AML-193 (cell line): ENCODE data around the gene VPS39.
A peak's percentile ranks its signal among the peaks of the same experiment; 100 is the strongest.

Source experiments
- DNase-seq, 2 experiments: peaks; one replicate each; lab custom pipeline; 2025; lab: John Stamatoyannopoulos, UW

The VPS39 gene

DNA sequence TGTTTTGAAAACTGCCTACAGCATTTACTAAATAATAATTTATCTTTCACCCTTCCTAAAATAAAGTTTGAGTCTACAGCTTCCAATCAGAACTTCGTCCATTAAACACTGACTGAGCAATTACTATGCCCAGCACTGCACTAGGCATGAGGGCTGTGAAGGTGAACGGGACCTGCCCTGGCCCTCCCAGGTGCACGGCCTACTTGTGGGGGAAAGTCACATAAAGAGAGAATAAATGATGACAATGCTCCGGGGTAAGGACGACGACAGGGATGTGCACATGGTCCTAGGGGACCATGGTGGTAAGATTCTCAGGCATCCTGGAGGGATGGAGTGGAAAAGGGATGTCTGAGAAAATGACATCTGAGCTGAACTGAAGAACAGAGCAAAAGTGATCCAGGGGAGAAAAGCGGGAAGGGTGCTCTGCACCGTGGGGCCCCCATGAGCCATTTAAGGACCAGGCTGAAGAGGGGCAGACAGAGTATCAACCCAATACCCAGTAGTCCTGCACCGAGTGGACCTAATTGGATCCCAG is 63.2 kb downstream of the VPS39 start:
- DNase-seq, result no peak

- no peak for DNase-seq
These were observed 64.1 kb downstream of the VPS39 start for GRCh38 chr15:42143866-42144625.

- DNase-seq, result no peak
These were observed 64.7 kb downstream of the VPS39 start for GRCh38 chr15:42143356-42143755.

DNA sequence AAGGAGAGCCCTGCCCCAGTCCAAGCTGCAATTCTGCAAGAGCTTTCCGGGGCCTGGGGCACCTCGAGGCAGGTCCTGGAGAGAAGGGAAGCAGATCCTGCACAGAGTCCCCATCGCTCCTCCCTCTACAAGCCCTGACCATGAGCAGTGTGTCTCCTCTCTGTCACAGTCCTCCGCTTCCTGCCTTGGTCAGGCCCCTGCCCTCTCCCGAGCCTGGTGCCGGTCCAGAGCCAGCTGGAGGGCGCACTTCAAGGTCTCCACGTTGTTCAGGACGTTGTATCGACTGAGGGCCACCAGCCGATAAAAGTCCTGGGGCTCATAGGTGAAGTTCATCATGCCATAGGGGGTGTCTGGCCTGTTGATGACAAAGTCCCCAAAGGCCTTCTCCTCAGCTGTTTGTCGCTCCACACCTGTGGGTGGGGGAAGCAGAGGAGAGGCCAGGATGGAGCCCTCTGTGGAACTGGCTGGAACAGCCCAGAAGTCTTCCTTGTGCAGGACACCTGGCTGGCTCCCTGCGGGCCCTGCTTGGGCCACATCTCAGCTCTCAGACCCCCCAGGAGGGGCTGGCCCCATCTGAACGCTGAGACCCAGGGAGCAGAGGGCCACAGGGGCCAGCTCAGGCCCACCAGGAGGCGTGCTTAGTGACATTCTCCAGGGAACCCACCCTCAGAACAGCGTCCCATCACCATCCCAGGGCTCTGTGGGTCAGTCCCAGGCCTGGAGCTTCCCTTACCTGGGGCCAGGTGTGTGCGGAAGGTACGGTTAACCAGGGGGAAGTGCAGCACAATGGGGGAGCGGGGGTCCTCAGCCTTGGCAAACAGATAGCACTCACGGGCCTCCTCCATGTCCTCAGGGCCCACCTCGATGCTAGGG is 66.1 kb downstream of the VPS39 start:
- no peak for DNase-seq

DNA sequence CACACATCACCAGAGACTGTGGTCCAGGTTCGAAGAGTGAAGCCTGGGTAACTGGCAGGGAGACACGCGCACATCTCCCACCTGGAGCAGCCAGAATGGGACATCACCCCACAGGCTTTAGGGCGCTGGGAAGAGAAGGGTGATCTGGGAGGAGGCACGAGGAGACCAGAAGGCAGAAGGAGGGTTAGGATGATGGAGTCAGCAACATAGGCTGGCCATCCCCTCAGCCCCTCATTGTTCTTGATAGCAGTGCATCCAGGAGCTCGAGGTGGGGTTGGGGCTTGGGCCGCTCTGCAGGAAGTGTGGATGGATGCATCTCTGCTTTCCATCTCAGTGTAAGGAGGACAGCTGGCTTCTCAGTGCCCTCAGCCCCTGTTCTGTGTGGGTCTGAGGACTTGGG is 66.9 kb downstream of the VPS39 start:
- DNase-seq, result no peak

- DNase-seq, result no peak
These were observed 67.6 kb downstream of the VPS39 start for GRCh38 chr15:42140383-42141070.

GRCh38 chr15:42139596-42139995 is 68.5 kb downstream of the VPS39 start:
- no peak for DNase-seq

DNA sequence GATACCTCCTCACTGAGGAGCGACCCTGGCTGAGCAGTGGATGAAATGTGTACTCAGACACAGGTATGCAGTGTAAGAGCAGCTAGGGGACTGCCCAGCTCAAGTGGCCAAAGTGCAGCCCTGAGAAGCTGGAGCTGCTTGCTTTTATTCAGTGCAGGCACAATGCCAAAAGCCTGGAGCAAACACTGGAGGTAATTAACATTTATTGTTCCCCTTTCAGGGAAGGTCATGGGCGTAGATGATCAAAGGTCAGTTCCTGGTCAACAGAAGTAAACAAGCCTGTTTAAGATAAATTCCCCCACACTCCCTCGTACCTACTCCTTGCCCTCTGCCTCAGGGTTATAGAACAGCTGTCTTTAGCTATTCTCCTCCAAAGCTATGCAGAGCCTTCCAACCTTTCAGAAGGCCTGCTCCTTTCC is 69.1 kb downstream of the VPS39 start:
- DNase-seq, result no peak

- DNase-seq, result no peak
These were observed 69.7 kb downstream of the VPS39 start for GRCh38 chr15:42138411-42138810.

- DNase-seq, result peak; percentile 63 to 70
These were observed 70.4 kb downstream of the VPS39 start for GRCh38 chr15:42137461-42138261.

DNA sequence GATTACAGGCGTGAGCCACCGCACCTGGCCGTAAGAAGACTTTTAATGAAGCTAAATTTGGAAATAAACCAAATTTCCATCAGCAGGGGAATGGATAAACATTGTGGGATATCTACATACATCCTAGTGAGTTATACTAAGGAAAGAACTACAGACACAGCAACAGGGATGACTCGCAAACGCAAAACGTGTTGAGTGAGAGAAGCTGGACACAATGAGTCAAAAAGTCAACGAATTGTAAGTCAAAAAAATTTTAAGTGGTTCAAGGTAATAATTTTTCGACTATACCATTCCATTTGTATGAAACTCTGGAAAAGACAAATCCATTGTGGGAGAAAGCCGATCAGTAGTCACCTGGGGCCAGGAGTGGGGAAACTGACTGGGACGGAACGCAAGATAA is 71.6 kb downstream of the VPS39 start:
- no peak for DNase-seq

DNA sequence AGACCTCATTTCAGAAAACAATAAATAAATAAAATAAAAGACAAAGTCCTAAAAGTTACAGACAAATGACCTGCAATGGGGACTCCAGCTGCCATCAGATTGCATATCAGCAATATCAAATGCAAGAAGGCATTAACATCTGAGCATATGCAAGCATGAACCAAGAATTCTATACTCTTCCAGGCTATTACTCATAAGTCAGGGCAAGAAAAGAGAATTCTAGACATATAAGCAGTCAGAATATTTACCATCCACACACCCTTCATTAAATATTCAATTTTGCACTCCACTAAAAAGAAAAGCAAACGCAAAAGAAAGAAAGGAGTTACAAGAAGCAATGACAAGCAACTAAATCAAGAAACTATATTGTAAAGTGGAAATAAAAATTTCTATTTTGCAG is 72.8 kb downstream of the VPS39 start:
- DNase-seq, result no peak

DNA sequence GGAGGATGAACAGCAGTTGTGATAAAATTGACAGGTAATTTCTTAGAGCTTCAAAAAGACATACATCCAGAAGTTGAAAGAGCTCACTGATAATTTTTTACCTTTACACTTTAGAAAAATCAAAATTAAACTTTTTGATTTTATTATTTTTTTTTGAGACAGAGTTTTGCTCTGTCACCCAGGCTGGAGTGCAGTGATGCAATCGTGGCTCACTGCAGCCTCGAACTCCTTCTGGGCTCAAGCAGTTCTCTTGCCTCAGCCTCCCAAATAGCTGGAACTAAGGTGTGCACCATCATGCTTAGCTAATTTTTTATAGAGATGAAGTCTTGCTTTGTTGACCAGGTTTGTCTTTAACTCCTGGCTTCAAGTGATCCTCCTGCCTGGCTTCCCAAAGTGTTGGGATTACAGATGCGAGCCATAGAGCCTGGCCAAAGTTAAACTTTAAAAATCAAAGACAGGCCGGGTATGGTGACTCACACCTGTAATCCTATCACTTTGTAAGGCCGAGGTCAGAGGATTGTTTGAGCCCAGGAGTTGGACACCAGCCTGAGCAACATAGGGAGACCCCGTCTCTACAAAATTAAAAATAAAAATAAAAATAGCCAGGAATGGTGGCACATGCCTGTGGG is 73.4 kb downstream of the VPS39 start:
- DNase-seq, result no peak

GRCh38 chr15:42133886-42134502 is 74.1 kb downstream of the VPS39 start:
- DNase-seq, result peak; percentile 39 to 61

DNA sequence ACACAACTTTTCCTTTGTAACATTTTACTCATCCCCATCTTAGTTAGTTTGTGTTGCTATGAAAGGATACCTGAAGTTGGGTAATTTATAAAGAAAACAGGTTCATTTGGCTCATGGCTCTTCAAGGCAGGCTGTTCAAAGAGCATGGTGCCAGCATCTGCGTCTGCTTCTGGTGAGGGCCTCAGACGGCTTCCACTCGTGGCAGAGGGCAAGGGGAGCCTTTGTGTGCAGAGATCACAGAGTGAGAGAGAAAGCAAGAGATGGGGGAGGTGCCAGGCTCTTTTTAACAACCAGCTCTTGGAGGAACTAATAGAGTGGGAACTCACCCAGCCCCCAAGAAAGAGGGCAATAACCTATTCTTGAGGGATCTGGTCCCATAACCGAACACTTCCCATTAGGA is 74.7 kb downstream of the VPS39 start:
- no peak for DNase-seq

- no peak for DNase-seq
These were observed 76.0 kb downstream of the VPS39 start for GRCh38 chr15:42131826-42132806.

- DNase-seq, result no peak
These were observed 77.1 kb downstream of the VPS39 start for GRCh38 chr15:42131006-42131405.

DNA sequence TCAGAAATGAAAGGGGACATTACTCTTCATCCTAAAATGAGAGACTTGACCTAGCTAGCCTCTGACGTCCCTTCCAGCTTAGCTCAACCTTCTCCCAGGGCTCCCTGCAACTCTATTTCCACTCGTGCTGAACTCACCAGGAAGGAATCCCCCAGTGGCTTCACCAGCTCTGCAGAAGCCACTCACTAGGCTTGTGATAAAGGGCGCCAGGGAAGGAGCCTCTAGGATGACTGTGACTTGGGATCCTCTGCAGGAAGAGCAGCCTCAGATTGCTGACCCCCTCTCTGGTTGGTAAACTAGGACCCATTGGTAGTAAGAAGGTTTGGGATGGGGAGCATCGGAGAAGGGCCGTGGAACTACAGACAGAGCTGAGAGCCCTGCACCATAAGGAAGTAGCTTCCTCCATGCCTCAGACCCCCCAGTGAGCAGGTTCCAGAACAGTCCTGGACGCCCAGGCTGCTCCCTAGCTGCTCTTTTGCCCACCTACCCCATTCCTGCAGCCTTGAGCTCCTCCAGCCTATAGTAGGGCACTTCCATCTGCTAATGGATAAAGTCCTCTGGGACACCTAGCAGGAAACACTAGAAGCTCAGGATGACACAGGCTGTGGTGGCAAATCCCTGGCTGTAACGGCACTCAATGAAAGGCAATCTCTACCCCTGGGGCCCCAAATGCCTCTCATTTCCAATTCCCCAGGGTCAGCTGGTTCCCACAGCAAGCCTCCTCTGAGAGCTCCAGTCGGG is 77.7 kb downstream of the VPS39 start:
- no peak for DNase-seq

- DNase-seq, result no peak
These were observed 78.7 kb downstream of the VPS39 start for GRCh38 chr15:42129364-42129763.
